ENCODE data around the gene IRX2. TPM values are rescaled to one million over a fixed set of nuclear protein-coding genes. Genes with fewer than 3 reads are reported as not detected.

The IRX2 gene
- polyA plus RNA-seq, 4 donors = 24.8 to 28.8 (median 27.7) TPM

GRCh38 chr5:2742921-2743679 is 8.4 kb downstream of the IRX2 start:
- DNase-seq (ENCODE audit: low read depth in 4 of 4, low spot score in 2 of 4) = no peak

DNA sequence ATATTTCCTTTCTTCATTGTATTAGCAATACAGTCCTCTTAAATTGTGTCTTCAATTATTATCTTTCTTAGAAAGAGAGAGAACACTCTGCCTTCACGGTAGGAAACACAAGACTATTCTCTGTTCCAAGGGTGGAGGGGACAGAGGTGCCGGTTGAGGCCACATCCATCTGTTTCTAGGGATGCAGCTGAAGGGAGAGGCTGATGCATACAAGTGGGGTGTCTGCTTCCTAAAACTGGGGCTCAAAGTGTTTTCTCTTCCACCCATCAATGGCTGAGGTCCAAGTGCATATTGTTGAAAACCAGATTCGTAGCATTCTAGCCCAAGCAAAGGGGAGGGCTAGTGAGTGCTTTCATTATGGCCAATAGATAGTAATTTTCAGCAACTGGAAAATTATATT is 9.5 kb downstream of the IRX2 start:
- DNase-seq (ENCODE audit: low read depth in 4 of 4, low spot score in 2 of 4) = no peak

- no peak for DNase-seq (ENCODE audit: low read depth in 4 of 4, low spot score in 2 of 4)
Observed at GRCh38 chr5:2740876-2741555, 10.5 kb downstream of the IRX2 start.

DNA sequence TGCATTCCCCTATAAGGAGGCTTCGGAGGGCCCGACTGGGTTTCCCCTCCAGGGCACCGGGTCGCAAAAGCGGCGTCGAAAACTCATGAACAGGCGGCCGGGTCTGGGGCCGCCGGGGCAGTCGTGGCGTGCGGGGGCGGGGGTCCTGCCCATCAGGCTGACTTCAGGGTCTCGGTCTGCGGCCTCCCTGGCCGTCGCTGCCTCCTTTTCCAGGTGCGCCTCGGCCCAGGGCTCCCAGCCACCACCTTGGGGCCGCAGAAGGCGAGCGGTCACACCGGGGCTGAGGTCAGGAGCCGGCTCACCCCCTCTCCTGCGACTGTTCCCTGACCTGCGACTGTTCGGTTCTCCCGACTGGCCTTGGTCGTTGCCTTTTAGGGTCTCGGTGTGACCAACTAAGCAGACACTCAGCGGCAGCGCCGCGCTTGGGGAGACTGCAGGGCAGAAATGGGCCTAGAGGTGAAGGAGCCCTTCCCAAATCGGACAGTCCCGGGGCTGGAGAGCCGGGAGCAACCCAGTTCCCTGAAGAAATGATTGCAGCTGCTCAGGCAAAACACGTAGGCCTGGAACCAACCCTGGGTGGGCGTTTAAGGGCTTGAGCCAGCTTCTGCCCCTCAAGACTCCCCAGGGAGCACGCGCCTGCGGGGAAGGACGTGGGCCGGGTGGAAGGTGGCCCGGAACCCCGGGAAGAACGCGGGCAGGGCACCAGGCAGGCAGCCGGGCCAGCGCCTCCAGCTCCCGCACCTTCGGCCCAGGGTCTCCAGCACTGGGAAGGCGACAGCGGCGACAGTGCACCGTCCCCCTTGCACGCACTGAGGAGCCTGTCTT is 11.2 kb downstream of the IRX2 start:
- no peak for DNase-seq (ENCODE audit: low read depth in 4 of 4, low spot score in 2 of 4)

GRCh38 chr5:2739360-2740050 is 12.0 kb downstream of the IRX2 start:
- DNase-seq (ENCODE audit: low read depth in 4 of 4, low spot score in 2 of 4) = no peak

DNA sequence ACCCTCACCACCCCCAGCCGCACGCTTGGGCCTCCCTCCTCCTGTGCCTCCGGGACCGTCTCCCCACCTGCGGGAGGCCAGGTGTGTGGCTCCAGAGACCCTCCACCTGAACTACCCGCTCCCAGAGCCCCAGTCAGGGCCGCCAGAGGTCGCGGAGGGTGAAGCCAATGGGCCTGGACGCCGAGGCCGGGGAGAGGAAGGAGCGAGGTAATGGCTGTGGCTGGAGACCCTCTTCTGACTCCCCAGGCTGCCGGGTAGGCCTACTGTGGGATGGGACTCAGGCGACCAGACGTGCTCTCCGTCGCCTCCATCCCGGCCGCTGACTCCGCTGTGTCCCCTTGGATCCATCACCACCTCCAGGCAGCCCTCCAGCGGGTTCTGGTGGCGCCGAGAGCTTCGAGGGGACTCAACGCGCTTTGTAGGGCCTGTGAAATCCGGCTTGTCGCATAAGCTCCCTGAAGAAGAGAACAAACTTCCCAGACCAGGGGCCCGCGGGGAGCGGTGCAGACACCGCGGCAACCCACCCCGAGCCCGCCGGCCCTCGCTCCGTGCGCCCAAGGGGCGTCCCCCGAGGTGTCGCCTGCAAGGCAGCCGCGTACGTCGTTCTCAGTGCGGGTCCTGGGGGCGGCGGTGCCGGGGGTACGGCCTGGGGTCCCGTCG is 12.6 kb downstream of the IRX2 start:
- no peak for DNase-seq (ENCODE audit: low read depth in 4 of 4, low spot score in 2 of 4)

DNA sequence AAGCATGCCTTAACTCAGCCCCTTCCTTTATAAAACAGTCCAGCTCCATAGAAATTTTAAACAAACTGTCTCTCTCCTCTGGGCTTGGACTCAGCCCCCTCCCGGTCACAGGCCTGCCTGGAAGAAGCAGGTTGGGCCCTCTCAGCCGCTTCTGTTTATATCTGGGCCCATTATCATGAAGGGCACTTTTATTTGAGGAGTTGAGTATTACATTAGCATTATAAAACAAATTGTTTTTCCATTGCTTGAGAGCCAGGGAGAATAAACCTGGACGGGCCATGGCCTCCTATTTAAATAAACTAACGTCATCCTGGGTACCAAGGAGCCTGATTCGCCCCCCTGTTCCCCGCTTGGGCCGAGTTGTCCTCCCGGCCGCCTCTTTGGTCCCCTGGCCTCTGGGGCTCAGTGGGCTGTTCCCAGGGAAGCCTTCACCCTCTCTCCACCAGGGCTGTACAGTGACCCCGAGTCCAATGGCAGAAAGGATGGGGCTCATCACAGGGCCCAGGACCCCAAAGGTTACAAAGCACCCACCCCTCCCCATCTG is 13.2 kb downstream of the IRX2 start:
- no peak for DNase-seq (ENCODE audit: low read depth in 4 of 4, low spot score in 2 of 4)

- DNase-seq (ENCODE audit: low read depth in 4 of 4, low spot score in 2 of 4) = no peak
Observed at GRCh38 chr5:2737273-2738155, 14.0 kb downstream of the IRX2 start.

DNA sequence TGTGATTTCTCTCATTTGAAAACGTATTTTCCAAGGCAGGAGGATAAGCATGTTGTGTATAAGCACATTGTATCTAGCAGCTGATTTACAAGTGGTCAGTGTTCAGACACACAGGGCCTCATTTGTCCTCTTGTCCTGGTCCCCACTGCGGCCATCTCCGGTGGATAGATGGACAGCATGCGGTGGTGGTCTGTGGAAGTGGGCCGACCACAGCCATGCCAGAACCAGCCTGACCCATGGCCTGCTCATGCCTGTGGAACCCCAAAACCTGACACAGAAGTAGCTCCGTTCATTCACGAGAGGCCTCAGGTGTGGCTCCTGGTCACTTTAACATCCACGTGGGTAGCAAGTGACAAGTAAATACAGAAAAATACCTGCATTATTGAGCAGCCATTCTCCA is 14.6 kb downstream of the IRX2 start:
- DNase-seq (ENCODE audit: low read depth in 4 of 4, low spot score in 2 of 4) = no peak

DNA sequence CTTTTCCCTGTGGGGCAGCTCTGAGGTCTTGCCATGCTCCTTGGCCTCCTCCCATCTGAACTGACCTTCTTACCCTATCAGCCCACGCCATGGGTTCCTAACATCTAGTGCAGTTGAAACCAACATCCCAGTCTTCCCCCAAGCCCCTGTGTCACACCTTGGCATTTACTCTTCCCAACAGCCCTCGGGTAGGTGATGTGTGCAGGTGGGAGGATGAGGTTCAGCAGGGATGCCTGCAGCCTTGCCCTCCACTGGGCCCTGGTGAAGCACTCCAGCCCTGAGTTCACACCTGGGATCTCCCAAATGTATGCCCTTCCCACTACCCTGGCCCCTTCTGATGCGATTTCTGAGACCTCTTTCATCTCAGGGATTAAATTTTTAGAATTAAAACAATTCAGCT is 15.5 kb downstream of the IRX2 start:
- no peak for DNase-seq (ENCODE audit: low read depth in 4 of 4, low spot score in 2 of 4)

DNA sequence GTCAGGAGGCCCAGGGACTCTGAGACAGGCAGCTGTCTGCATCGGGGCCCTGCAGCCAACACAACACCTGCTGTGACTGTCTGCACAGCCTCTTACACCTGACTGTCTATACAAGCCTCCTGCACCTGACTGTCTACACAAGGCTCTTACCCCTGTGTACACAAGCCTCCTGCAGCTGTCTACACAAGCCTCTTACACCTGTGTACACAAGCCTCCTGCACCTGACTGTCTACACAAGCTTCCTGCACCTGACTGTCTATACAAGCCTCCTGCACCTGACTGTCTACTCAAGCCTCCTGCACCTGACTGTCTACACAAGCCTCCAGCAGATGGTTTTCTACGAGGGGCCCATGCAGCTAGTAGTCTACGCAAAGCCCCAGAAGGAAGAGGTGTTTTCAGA is 18.6 kb downstream of the IRX2 start:
- DNase-seq (ENCODE audit: low read depth in 4 of 4, low spot score in 2 of 4) = no peak

- DNase-seq (ENCODE audit: low read depth in 4 of 4, low spot score in 2 of 4) = no peak
Observed at GRCh38 chr5:2732004-2732403, 19.5 kb downstream of the IRX2 start.

GRCh38 chr5:2729189-2729588 is 22.3 kb downstream of the IRX2 start:
- DNase-seq (ENCODE audit: low read depth in 4 of 4, low spot score in 2 of 4) = no peak

DNA sequence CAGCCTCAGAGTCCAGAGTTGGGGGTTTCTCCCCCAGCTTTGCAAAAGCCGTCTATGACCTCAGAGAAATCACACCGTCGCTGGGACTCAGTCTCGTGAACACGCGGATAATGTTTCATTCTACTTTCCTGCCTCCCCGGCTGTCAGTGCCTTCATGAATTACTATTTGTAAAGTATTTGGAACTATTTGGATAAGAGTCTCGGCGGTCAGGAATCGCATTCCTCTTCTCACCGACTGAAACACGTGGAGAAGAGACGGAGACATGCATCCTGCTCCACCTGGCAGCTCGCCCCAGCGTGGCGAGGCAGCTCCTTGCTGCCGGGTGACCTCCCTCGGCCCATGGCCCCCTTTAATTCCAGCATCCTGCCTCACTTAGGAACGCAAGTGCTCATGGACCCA is 23.9 kb downstream of the IRX2 start:
- DNase-seq (ENCODE audit: low read depth in 4 of 4, low spot score in 2 of 4) = no peak

- DNase-seq (ENCODE audit: low read depth in 4 of 4, low spot score in 2 of 4) = no peak
Observed at GRCh38 chr5:2725980-2726765, 25.3 kb downstream of the IRX2 start.

- DNase-seq (ENCODE audit: low read depth in 4 of 4, low spot score in 2 of 4) = no peak
Observed at GRCh38 chr5:2724831-2725230, 26.6 kb downstream of the IRX2 start.

DNA sequence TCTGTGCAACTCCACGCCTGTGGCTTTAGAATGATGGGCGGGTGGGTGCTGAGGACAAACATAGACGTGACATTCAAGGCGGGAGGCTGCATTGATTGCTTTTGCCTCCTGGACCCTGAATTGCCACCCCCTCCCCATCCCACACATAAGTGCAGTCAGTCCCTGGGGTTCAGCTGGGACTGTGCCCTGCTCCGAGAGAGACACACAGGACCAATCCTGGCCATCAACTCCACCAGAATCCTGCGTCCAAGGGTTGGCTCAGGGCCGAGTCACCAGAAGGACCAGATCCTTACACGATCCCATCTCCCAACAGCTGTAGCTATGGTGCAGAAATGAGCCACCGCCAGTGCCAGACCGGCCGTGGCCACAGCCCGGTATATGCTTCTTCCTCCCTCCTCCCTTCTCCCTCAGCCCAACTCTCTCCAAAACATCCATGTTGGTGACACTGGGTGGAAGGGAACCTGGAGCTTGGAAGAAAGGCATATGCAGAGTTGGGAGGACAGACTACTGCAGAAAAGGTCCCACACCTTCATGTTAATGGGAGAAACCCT is 27.4 kb downstream of the IRX2 start:
- no peak for DNase-seq (ENCODE audit: low read depth in 4 of 4, low spot score in 2 of 4)

DNA sequence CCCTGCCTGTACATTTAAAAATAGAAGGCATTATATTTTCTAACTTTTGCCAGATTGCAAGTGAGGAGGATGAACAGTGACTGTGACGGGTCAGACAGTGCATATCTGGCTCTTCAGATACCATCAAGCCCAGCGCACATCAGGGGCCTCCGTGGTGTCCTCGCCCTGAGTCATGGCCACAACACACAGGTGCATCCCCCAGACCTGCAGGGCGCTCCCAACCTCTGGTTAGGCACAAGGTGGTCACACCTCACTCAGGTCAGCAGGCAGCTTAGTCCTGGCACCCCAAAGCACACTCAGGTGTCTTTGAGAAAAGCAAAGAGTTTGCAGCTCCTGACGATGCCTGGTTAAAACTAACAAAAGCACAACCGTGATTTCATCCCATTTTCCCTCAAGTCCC is 28.6 kb downstream of the IRX2 start:
- no peak for DNase-seq (ENCODE audit: low read depth in 4 of 4, low spot score in 2 of 4)

All from left renal cortex interstitium (tissue), 4 donors.